Activated CD8-positive, alpha-beta memory T cell treated with anti-CD3 and anti-CD28 coated beads, Interleukin-2, amount 50 U/mL, for 1 hour (primary cell): ENCODE data around the gene ITGA11.

Experiments used
- DNase-seq: peaks from one replicate; pipeline ENCODE4 v3.0.0-alpha.2; 2020; ENCODE audit errors: extremely low read depth

The ITGA11 gene

GRCh38 chr15:68445351-68445750, 13.4 kb upstream of the ITGA11 start:
- DNase-seq, result no peak

DNA sequence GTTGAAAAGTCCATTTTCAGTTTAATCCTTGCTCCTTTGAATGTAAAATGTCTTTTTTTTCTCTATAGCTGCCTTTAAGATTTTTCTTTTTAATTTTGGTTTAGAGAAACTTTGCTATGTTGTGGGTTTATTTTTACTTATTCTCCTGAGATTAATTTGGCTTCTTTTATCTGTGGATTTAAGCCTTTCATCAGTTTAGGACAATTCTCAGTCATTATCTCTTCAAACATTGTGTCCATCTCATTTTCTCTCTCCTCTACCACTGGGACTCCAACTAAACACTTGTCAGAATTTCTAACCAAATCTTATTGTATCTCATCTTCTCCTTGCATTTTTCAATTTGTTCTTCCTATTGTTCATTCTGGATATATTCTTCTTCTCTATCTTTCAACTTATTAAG, 12.4 kb upstream of the ITGA11 start:
- no peak for DNase-seq

DNA sequence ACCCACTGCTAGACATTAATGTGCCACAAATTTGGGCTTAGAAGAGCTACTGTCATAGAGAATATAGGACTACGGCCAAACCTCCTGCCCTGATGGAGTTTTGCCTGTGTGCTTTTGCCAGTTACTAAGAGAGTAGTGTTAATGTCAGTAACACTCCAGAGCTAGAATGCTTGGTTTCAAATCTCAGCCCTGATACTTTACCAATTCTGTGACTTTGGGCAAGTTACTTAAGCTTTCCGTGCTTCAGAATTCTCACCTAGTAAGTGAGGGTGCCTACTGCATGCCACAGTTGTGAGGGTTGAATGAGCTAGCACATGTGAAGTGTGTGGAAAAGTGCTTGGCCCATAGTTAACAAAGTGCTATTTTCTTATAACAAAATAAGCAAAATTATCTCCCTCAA, 10.9 kb upstream of the ITGA11 start:
- no peak for DNase-seq

GRCh38 chr15:68442041-68442440, 10.1 kb upstream of the ITGA11 start:
- DNase-seq, result no peak

DNA sequence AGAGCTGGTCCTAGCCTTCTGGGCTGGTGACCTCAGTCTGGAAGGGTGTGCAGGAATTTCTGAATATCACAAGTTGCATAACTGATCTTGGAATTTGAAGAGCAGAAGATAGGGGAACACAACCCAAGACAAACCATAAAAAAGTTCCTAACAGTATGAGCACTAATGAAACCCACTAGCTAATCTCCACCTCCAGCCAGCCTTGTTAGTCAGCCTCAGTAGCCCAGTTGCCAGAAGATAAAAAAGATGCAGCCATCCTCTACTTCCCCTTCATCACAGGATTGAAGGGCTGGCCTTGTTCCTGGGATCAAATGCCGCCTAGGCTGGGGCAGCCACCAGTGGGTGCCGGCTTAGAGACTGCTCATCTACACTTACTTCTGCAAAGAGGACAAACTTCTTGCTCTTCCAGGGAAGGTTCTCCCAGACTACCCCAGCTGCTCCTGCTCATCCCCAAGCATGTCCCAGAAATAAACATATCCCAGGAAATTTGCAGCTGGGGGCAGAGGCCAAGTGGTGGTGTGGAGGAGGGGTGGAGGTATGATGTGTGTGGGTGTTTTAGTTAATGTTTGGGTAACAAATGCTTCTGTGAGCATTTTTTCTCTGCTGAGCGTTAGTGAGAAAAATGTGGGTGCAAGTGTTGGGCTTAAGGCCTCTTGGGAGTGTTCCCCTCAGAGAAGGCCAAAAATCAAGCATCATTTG, 9.2 kb upstream of the ITGA11 start:
- DNase-seq, result no peak

GRCh38 chr15:68440136-68440535, 8.2 kb upstream of the ITGA11 start:
- no peak for DNase-seq

- no peak for DNase-seq
Measured at GRCh38 chr15:68439506-68439905, 7.5 kb upstream of the ITGA11 start.

- no peak for DNase-seq
Measured at GRCh38 chr15:68436680-68437079, 4.7 kb upstream of the ITGA11 start.

DNA sequence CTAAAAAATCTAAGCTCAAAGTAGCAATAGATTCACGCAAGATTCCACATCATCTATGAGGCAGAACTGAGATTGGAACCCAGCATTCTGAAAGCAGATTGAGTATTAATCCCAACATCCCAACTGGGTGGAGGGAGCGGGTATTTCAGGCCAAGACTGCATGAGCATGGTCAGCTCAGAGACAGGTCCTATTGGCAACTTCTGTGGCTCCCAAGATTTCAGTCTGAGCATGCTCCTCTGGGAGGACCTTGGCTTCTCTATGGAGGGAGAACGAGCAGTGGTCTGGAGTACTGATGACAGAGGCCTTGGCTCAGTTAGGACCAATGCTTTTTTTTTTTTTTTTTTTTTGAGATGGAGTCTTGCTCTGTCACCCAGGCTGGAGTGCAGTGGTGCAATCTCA, 4.0 kb upstream of the ITGA11 start:
- no peak for DNase-seq

- no peak for DNase-seq
Measured at GRCh38 chr15:68434021-68434420, 2.1 kb upstream of the ITGA11 start.

DNA sequence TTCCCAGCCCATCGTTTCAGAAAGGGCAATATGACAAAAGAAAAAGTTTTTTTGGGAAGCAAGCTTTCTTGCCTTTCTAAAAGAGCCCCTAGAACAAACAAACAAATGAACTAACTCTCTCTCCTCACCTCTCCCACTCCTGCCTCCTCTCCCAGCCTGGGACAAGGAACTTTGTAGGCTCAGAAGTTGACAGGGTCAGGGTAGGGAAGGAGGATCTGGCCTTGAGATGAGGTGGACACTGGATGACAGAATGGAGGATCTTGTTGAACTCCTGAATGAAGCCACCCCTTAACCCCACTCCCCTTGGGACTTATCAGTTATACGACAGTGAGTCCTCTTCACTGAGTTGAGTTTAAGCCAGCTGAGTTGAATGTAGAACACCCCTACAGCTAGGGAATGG, 1.6 kb upstream of the ITGA11 start:
- DNase-seq, result no peak

DNA sequence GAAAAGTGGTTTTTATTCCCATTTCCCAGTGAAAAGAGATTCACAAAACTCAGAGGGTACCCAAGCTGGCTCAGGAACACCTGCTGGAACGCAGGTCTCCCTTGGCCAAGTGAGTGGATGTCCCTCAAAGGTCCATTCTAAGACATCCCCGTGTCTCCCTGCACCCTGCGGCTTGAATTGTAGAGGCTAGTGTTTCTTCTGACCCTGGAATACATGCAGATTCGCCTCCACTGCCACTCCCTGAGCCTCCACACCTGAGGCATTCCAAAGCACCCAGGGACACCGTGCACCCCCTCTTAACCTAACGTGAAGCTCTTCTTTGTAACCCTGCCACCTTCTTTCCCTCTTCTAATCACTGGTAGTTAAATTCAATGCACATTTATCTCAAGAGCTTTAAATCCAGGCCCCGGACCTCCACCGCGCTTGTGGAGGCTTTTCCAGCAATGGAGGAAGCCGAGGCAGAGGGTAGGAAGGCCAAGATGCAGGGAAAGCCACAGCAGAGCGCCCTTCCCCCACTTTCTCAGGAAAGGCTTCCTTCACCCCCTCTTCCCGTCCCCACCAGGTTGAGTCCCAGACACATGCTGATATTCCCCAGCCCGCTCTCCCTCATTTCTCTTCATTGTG, 590 bp upstream of the ITGA11 start:
- no peak for DNase-seq

- DNase-seq, result no peak
Measured at GRCh38 chr15:68431037-68431791, 749 bp downstream of the ITGA11 start.

- no peak for DNase-seq
Measured at GRCh38 chr15:68430471-68431036, 1.4 kb downstream of the ITGA11 start.

DNA sequence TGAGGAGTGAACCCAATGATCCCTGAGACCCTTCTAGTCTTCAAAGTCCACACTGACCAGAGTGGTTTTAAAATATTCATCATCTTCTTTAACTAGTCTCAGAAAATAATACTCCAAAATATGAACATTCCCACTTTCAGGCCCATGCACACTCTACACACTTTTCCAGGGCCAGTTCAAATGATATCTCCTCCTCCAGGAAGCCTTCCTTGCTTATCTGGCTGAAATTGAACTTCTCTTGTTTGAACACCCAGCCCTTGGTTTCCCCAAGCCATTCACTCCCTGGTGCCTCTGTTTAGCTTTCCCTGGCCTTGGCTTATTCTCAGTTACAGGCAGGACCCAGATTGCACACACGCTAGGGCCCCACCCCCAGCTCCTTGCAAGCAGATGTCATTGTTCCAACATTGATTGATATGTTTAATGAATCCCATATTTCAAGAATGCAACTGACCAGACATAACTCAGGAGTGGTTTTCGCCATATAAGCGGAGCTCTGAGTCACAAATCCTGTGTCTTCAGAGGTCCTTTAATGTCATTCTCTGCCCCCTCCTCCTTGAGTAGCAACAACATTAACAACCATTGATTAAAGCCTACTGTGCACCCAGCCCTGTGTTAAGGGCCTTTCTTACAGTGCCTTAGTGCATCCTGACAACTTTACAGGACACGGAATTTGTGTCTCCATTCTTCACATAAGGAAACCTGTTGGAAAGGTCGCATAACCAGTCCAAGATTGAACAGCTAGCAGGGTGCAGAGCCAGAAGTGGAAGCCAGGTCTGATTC, 2.1 kb downstream of the ITGA11 start:
- DNase-seq, result no peak

DNA sequence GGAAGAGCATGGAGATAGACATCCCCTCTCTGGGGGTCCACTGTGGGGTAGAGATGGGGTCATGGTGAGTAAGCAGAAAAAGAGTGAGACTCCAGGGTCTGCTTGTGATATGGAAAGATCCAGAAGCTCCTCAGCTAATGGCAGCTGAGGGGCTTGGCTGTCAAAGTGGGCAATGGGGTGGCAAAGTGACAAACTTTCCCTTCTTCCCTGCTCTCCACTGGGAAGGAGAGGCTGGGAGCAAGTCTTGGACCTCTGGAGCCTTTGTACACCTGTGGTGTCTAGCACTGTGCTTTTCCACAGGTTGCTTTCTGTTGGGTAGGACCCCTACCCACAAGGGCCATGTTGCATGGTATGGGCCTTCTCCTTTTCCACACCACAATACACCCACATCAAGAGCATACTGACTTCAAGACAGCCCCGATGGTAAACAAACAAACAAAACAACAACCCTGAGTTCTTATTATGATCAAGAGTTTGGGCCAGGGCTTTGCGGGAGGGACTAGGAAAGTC, 3.5 kb downstream of the ITGA11 start:
- no peak for DNase-seq

- DNase-seq, result no peak
Measured at GRCh38 chr15:68427963-68428362, 4.0 kb downstream of the ITGA11 start.

DNA sequence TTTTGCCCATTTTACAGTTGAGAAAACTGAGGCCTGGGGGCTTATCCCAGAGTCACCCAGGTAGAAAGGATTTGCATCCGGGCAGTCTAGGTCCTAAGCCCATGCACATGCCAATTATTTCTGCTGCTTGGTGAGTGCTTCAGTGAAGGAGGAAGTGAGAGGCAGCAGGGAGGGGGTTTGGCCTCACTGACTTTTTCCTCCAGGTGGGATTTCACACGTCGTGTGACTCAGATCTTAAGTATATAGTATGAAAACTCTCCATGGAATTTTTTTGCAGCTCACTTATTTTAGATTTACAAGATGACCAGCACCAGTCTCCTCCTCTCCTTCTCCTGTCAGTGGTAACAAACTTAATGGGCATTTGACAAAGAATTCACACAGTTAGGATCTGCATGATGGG, 4.6 kb downstream of the ITGA11 start:
- DNase-seq, result no peak

DNA sequence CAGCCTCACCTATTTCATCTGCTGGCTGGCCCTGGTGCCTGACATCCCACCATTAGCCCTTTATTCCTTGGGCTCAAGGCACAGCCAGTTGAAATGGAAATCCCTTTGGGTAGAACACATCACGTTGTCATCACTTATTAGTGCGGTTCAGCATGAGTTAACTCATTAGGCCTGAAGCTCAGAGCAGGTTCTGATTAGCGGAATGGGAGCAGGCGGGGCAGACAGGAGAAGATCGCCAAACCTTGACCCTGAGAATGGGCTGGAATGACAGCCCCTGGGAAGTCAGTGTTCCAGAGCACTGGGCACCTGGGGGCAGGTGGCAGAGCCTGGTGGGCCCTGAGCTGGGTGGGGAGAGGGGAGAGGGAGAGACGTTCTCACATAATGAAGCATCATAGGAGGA, 5.8 kb downstream of the ITGA11 start:
- DNase-seq, result no peak

GRCh38 chr15:68425428-68426060, 6.4 kb downstream of the ITGA11 start:
- DNase-seq, result no peak

DNA sequence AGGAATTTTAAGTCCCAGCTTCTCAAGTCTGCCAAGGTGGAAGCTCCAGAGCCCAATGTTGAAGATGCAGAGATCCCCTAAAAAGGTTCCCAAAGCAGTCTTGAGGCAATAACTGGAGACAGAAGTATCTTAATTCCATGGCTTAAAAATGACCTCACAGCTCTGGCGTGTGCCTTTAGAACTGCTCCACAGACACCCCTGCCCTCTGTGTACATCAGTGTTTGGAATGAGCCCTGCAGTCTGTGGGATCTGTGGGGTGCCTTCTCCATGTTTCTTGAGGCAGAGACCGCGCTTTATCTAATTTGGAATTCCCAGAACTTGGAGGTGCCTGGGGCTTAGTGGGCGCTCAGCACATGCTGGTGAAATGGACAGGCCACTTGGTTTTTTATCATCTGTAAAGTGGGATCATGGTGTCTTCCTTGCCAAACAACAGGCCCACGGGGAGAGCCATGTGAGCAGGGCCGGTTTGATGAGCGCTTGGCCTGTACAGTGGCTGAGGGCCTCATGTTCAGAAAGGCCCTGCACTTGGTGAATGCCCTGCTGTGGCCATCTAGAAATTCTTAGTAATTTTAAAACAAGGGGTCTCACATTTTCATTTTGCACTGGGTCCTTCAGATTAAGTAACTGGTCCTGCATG, 7.1 kb downstream of the ITGA11 start:
- DNase-seq, result no peak
